ENCODE measurements around the gene EFNA4. TPM values are rescaled to one million over a fixed set of nuclear protein-coding genes. Genes with fewer than 3 reads are reported as not detected.

EFNA4 gene
- total and polyA plus RNA-seq, 2 of the 8 experiments (the other 6 are each of a cell fraction or from before 2014, with no cell fraction given): 21.9 to 23.9 TPM

- peaks cover 0 to 3% (median 0%) of the 10 kb centered on the region in 4 experiments; a peak in 2 of 7 replicates for H3K4me1 ChIP-seq (replicated peaks in 1 of 4; ENCODE audit: control insufficient read depth in 3 of 4, insufficient read depth in 4 of 4, low read length in 3 of 4)
- no peak overlapping the region for H3K4me3 ChIP-seq (ENCODE audit: extremely low read depth in 1 of 4, insufficient read depth in 2 of 4, low read depth in 3 of 4, low read length in 4 of 4)
- ChIA-PET POLR2A (ENCODE audit: partially characterized antibody) (interaction anchor here (1.2 to 1.5 kb wide), 2 partner anchors 22 to 59 kb away, joined by 3 to 4 read pairs; partner anchors contain the start of gene KRTCAP2), CTCF (ENCODE audit: partially characterized antibody) (interaction anchor here (0.6 to 2.1 kb wide), 4 partner anchors 13 to 53 kb away, joined by 3 to 8 read pairs (median 3); no protein-coding TSS in a partner anchor)
- H3K79me2 ChIP-seq (ENCODE audit: control insufficient read depth in 1 of 2, insufficient read depth in 2 of 2, low read length in 2 of 2): no peaks in the 10 kb centered on the region
- FAIRE-seq (no peak), DNase-seq (ENCODE audit: low read depth in 1 of 2, low spot score in 2 of 2) (no peak)
- no peak overlapping the region for H2AK5ac ChIP-seq (ENCODE audit: low read depth, low read length)
- H3K9ac ChIP-seq (replicated peaks in 1 of 4; ENCODE audit: extremely low read depth in 1 of 4, low read depth in 3 of 4, low read length in 3 of 4): no peak overlapping the region
- no peaks in the 10 kb centered on the region for H3K36me3 ChIP-seq (ENCODE audit: control insufficient read depth in 2 of 4, insufficient read depth in 4 of 4, low read length in 3 of 4)
- H4K5ac ChIP-seq (ENCODE audit: insufficient read length, low read depth, low read length): no peak overlapping the region
- no peaks in the 10 kb centered on the region for H3K27me3 ChIP-seq (replicated peaks in 1 of 4; ENCODE audit: control insufficient read depth in 3 of 4, extremely low read depth in 1 of 4, insufficient read depth in 3 of 4, low read length in 3 of 4)
- H3K4ac ChIP-seq (replicated peaks; ENCODE audit: insufficient read length, low read depth, low read length): no peak overlapping the region
- no peak overlapping the region for H4K91ac ChIP-seq (replicated peaks; ENCODE audit: insufficient read length, low read length)
- H2AFZ ChIP-seq (ENCODE audit: low read length): no peak overlapping the region
- no peak overlapping the region for H2BK120ac ChIP-seq (replicated peaks; ENCODE audit: low read depth, low read length)
- H2BK20ac ChIP-seq (ENCODE audit: low read length): no peak overlapping the region
- no peaks in the 10 kb centered on the region for H3K79me1 ChIP-seq (ENCODE audit: low read depth, low read length)
- H4K8ac ChIP-seq (ENCODE audit: extremely low read depth, insufficient read depth, low read length): no peak overlapping the region
- no peaks in the 10 kb centered on the region for H3K9me3 ChIP-seq (ENCODE audit: insufficient read depth in 2 of 2, low read depth in 1 of 2, low read length in 1 of 2)
- no peaks in the 10 kb centered on the region for H4K20me1 ChIP-seq (replicated peaks in 1 of 2; ENCODE audit: control insufficient read depth in 1 of 2, insufficient read depth in 2 of 2, low read length in 2 of 2)
- H3K14ac ChIP-seq (ENCODE audit: insufficient read length): no peak overlapping the region
- H2BK5ac ChIP-seq (ENCODE audit: low read depth, low read length): no peak overlapping the region
- H2BK12ac ChIP-seq (ENCODE audit: low read depth, low read length): no peak overlapping the region
- 70% methylated on average over 5 of the region's 5 CpGs; no CpG with 5 or more reads in 1 of the 2 experiments for WGBS, 2 experiments (ENCODE audit: extremely low coverage in 1 of 2, insufficient coverage in 1 of 2, insufficient read length in 1 of 2, insufficient replicate concordance in 2 of 2, low coverage in 1 of 2, low lambda C conversion rate in 2 of 2, missing lambda C conversion rate in 1 of 2)
- H3K23ac ChIP-seq (ENCODE audit: insufficient read length): no peak overlapping the region
- no peak for TF ChIP-seq SP2 (IDR thresholded peaks at IDR 0.05; ENCODE audit: low read length)
- TF ChIP-seq CHD2 (IDR thresholded peaks at IDR 0.05; ENCODE audit: low read length): no peak
- no peak for TF ChIP-seq TBP (IDR thresholded peaks at IDR 0.05; ENCODE audit: low read depth, low read length)
- TF ChIP-seq SIX5 (IDR thresholded peaks at IDR 0.05; ENCODE audit: low read depth, low read length): no peak
- no peak for TF ChIP-seq E2F6 (IDR thresholded peaks at IDR 0.05)
- TF ChIP-seq KDM1A (IDR thresholded peaks at IDR 0.05; ENCODE audit: borderline replicate concordance, low read length): no peak
- TF ChIP-seq CTBP2 (IDR thresholded peaks at IDR 0.05; ENCODE audit: borderline replicate concordance, insufficient read depth, insufficient read length, low read length): no peak
- no peaks in the 10 kb centered on the region for H3K23me2 ChIP-seq (ENCODE audit: low read depth, low read length)
- H3K27ac ChIP-seq (ENCODE audit: low read depth, low read length): no peak overlapping the region
- H3K56ac ChIP-seq (replicated peaks; ENCODE audit: insufficient read length, low read depth, low read length): no peak overlapping the region
- no peak overlapping the region for H2BK15ac ChIP-seq (ENCODE audit: low read length)
- no peak overlapping the region for H3K4me2 ChIP-seq (ENCODE audit: insufficient read depth in 1 of 2, low read depth in 2 of 2, low read length in 2 of 2)
- H3K18ac ChIP-seq (ENCODE audit: extremely low read depth, low read length): no peak overlapping the region
Observed at GRCh38 chr1:155113450-155113980, 50.0 kb downstream of the EFNA4 start.

Data from H1 (cell line).